ENCODE results near the gene MMRN2.
"Not testable (repeated sequence)": the region's sequence is repeated elsewhere in the genome, so short reads cannot be mapped to it uniquely, and the experiment has no call there.

MMRN2 gene

DNA sequence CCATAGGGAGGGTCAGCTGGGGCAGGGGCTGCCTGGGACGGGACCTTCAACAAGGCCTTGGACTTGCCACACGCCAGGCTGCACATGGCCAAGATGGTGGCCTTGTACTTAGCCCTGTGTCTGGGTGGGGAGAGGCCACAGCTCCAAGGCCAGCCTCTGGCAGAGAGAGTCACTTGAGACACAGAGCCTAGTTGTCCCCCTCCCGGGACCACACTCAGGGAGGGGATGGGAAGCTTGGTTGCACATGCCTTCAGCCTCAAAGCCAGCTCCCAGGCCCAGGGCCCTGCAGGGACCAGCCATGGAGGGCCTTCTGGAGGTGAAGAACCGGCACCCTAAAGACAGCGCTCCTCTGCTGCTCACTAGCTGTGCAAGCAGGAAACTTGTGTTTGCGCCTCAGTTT is 16.7 kb downstream of the MMRN2 start:
- DNase-seq (ENCODE audit: low read depth), result no peak

DNA sequence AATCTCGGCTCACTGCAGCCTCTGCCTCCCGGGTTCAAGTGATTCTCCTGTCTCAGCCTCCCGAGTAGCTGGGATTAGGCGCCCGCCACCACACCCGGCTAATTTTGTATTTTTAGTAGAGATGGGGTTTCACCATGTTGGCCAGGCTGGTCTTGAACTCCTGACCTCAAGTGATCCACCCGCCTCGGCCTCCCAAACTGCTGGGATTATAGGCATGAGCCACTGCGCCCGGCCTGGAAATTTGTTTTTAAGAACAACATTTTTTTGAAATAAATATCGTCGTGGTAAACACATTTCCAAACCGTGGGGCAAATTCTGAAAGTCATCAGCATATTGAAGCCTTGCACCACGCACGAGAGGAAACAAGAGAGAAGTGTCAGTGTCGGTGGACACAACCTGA is 17.3 kb downstream of the MMRN2 start:
- DNase-seq (ENCODE audit: low read depth), result not testable (repeated sequence)

DNA sequence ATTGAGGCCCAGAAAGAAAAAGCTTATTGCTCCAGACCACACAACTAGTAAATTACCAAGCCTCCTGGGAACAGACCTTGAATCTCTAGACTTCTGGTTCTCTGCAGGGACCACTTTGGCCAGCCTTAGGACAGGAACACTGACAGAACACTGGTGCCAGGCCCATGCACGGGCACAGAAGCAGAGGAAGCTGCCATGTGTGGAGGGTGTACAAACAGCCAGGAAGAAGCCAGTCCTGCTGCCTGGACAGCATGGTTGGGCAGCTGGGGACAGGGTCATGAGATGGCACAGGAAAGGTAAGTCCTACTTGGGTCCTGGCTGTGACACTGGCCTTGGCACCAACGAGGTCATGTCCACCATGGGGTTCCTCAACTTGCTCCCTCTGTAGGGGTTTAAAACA is 19.2 kb downstream of the MMRN2 start:
- DNase-seq (ENCODE audit: low read depth), result no peak

DNA sequence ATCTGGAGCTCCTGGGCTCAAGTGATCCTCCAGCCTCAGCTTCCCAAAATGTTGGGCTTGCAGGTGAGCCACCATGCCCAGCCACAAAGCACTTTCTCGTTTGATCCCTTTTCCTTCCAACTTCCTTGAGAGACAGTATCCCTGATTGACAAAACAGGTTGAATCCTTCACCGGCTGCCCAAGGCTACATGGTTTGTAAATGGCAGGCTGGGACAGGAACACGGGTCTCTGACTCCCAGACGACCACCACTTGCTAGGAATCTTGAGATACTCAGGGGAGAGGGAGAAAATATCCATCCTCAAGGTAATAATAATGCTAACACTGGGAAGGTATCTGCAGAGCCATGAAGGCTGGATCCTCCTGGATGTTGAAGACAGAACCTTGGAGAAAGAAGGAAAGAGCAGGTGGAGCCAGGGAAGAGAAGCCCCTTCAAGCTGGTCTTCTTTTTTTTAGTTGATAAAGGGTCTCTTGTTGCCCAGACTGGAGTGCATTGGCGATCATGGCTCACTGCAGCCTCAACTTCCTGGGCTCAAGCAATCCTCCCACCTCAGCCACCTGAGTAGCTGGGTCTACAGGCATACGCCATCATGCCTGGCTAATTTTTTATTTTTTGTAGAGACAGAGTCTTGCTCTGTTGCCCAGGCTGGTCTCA is 19.8 kb downstream of the MMRN2 start:
- no peak for DNase-seq (ENCODE audit: low read depth)

DNA sequence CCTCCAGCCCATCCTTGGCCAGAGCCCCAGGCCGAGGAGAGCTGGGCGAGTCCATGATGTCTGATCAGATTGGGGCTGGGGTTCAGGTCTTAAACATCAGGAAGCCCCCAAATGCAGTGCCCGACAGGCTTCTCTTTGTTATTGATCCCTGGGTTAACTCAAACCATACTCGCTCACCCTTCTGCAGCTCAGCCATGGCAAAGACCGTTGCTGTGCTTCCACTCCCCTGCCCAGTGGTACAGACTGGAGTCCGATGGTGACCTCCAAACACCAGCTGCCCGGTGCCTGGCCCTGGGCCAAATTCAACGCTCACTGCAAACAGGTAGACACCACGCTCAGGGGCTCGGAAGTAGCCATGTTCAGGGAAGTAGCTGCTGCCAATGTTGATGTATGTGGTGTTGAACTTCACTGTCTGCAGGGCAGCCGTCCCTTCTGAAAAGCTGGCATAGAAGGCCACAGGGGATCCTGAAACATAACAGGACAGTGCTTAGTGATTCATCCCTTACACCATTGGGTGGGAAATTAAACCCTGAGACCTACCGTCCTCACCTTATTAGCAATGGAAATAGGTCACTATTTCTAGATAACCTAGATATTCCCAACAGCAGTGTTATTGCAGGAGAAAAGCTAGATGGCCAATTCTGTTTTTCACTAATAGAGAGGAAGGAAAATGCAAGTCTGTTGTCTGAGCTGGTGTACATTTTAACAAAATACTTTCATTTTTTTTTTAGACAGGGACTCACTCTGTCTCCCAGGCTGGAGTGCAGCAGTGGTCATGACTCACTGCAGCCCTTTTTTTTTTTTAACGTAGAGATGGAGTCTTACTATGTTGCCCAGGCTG is 20.5 kb downstream of the MMRN2 start:
- DNase-seq (ENCODE audit: low read depth), result no peak

DNA sequence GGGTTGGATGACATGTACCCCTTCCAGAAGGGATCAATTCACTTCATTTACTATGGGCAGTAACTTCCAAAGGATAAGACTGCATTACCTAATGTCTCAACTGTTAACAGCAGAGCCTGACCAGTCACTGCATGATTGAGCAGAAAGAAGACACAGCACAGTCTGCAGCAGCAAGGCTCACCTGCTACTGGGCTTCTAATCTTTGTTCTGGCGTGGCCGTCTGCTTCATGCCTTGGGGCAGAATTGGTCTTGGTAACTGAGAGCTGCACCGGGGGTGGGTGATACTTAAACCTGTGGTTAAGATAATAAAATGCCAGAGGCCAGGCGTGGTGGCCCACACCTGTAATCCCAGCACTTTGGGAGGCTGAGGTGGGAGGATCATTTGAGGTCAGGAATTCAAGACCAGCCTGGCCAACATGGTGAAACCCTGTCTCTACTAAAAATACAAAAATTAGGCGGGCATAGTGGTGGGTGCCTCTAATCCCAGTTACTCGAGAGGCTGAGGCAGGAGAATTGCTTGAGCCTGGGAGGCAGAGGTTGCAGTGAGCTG is 23.2 kb downstream of the MMRN2 start:
- not testable (repeated sequence) for DNase-seq (ENCODE audit: low read depth)

DNA sequence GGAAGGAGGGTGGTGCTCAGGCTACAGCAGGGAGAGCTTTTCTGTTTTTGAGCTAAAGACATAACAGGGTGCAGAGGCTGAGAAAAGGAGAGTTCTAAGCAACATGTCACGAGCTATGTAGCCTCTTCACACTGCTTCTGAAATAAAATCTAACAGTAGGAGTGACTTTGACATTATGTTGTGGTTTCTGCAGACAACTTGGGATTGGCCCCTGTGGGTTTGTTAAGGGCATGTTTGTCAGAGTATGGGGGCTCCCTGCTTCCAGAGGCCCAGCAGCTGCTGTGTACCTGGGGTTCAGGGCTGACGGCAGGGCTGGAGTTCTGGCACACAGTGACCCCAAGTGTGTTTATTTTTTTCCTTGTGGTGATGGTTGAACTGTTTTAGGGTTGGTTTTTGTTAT is 24.7 kb downstream of the MMRN2 start:
- DNase-seq (ENCODE audit: low read depth), result no peak

DNA sequence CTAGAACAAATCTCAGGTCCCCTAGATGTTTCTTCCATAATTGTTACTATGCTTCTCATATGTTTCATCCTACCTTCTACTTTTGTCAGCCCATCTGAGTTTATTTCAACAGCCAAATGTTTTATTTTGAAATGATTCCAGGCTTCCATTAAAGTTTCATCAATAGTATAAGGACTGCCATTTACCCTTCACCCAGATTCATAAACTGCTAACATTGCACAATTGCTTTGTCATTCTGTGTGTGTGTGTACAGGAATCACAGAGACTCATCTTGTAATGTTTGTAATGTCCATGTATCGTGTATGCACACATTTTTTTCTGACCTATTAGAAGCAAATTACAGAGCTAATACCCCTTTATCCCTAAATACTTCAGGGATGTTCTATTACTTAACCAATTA is 25.5 kb downstream of the MMRN2 start:
- DNase-seq (ENCODE audit: low read depth), result peak; percentile 62

DNA sequence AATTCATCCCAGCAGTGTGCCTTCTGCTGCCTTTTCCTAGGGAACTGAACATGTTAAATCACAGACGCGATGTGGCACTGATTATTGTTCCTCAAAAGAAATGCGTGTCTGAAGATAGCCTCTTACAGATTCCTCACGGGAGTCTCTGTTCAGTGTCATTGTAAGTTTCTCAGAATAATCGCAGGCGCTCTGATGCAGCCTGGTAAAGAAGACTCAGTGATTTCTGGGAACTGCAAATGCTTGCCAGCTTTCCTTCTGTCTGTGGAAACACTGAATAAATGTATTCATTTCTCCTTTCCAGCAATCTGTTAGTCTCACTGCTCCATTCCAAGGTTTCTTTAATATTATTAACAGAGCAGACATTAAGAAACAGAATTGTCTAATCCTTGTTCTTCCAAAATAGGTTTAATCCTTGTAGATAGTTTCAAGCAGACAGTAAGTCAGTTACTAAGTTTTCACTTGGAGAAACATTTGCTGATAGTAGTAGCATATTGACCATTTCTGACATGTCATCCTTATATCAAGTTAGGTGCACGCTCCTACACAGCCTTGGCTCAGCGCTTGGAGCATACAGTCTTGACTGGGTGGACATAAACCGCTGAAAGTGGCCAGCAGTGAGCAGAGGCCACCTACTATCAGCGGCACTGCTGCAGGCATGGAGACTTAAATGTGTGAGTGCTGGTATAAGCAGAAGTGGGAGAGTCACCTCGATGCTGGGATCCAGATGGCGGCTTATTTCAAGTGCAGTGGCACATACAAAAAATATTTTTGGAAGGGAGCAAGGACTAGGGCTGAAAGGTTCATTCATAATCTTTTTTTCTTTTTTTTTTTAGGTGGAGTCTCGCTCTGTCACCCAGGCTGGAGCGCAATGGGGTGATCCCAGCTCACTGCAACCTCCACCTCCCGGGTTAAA is 27.7 kb downstream of the MMRN2 start:
- no peak for DNase-seq (ENCODE audit: low read depth)

DNA sequence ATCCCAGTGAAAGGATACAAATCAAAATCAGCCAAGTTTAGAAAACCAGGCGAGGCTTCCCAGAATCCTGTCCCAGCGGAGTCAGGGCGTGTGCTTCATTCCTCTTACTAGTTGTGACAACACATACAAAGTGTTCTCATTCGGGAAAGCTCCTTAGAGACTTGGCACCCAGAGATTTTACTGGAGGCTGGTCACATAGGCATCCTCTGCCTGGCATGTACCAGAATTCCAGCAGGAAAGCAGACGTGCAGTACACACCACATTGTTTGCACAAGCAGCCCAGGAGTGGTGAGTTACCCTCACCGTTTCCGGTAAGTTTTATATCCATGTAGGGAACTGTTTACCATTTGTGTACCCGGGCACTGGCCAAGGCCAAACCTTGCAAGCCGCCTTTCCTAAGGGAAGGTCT is 34.9 kb downstream of the MMRN2 start:
- no peak for DNase-seq (ENCODE audit: low read depth)

DNA sequence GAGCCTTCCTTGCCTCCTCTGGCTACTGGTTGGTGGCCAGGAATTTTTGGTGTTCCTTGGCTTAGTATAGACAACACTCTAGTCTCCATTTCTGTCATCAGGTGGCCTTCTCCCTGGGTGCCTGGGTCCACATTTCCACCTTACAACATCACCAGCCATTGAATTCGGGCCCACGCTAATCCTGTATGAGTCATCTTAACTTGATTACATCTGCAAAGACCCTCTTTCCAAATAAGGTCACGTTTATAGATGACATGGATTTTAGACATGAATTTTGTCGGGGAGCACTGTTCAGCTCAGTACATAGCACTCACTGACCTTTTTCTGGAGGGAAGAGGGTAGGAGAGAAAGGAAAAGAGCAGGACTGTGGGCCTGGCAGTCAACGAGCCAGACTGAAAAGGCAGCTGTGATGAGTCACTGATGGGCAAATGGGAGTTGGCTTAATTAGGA is 39.4 kb downstream of the MMRN2 start:
- DNase-seq (ENCODE audit: low read depth), result no peak

DNA sequence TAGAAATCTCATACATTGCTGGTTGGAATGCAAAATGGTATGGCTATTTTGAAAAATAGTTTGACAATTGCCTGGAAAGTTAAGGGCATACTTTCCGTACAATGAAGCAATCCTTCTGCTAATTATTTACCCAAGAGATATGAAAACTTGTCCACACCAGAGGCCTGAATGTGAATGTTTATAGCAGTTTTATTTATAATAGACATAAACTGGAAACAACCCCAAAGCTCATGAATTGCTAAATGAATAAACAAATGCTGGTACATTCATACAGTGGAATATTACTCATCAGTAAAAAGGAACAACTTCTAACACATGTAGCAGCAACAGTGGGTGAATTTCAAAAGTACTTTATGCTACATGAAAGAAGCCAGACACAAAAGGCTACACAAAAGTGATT is 42.7 kb downstream of the MMRN2 start:
- no peak for DNase-seq (ENCODE audit: low read depth)

DNA sequence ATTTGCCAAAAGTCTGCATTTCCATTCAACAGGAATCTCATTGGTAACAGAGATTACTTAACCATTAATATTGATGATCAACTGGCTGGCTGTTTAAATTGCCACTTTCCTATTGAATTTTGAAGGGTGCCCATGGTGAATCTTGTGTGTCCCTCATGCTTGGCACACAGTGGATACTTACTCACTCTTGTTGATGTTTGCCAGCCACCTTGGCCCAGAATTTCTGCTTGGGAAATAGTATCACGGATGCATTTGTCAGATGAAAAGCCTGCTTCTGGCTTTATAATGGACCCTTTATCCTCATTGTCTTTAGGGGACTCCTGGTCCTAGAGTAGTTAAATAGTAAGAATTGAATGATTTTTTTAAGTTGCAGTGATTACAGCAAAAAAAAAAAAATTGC is 52.0 kb downstream of the MMRN2 start:
- no peak for DNase-seq (ENCODE audit: low read depth)

DNA sequence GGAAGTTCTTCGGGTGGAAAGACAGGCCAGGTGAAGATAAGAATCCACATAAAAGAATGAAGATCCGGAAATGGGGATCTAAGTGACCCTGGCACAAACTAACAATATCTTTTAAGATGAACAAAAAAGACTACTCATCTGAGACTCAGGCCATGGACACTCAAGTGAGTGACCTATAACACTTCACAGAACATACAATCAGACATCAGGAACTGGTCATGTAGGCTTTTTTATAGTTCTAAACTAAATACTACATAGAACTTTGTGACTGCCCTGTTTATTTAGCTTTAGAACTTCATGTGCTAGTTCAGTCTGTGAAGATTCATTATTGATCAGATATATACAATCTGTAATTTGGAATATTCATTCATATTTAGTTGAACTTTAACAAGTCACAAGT is 52.8 kb downstream of the MMRN2 start:
- no peak for DNase-seq (ENCODE audit: low read depth)

DNA sequence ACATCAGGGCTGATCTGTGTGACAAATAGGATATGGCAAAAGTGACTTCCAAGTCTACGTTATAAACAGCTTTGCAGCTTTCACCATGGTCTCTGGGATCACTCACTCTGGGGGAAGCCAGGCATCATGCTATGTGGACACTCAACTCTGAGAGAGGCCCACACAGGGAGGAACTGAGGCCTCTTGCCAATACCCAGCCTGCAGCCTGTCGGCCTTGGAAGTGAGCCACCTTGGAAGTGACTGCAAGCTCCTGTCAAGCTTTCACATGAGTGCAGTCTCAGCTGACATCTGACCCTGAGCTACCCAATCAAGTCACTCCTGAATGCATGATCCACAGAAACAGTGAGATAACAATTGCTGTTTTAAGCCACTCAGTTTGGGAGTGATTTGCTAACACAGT is 56.5 kb downstream of the MMRN2 start:
- peak; percentile 18 for DNase-seq (ENCODE audit: low read depth)

DNA sequence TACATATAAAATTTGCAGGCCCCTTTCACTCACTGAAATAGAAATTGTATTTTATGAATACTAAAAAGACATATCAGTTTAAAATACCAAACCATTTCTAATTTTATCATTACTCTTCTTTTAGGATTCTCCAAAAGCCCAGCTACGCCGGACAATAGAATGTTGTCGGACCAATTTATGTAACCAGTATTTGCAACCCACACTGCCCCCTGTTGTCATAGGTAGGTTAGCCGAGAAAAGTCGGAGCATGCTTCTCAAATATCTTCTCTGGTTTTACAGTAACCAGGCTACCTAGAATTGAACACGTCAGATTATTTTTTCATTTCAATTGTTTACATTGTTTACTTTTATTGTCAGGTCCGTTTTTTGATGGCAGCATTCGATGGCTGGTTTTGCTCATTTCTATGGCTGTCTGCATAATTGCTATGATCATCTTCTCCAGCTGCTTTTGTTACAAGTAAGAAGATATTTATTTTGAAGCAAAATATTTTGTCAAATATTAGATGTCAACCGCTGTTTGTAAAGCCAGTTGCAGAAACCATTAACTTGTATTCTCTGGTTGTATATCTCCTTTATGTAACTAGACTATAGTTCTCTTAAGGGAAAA is 57.6 kb downstream of the MMRN2 start:
- DNase-seq (ENCODE audit: low read depth), result peak; percentile 68

DNA sequence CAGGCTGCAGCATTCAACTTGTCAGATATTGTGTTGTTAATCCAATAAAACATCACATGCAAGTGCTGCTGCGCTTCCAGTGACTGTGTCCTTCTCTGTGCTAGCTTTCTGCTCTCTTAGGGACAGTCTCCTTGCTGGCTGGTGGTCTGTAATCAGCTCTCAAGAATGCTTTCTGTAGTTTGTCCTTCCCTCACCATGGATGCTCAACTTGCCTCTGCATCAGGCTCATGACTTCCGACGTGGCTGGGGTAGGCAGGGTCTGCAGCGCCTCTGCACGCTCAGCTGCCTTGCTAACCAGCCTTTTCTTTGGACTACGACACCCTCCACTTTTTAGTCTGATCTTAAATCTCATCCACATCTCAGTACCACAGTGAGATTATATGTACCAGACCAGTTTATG is 58.3 kb downstream of the MMRN2 start:
- no peak for DNase-seq (ENCODE audit: low read depth)

DNA sequence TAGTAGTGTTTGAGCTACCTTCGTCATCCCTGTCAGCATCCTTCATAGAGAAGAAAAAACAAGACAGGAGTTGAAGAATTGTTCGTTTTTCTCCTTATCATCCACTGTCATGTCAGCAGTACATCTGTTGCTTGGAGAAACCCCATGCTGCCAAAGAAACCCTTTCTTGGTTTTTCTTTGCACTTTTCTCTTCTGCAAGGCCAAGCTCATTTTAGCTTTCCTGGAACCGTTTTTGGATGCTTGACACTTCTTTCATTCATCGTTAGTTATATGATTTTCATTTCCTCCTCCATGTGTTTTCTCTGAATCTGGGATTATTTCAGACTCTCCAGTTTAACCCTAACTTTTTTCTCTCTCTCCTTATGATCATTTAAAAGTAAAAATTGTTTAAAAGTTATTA is 58.9 kb downstream of the MMRN2 start:
- no peak for DNase-seq (ENCODE audit: low read depth)

DNA sequence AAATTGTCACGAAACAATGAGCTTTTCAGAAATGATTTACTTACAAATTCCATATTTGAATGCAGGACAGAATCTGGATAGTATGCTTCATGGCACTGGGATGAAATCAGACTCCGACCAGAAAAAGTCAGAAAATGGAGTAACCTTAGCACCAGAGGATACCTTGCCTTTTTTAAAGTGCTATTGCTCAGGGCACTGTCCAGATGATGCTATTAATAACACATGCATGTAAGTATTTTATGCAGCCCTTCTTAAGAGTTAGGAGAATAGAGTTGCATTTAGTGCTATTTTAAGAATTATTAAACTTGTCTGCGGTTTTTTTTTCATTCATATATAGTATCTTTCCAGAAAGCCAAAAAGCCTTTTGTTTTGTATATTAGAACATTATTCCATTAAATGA is 67.4 kb downstream of the MMRN2 start:
- no peak for DNase-seq (ENCODE audit: low read depth)

DNA sequence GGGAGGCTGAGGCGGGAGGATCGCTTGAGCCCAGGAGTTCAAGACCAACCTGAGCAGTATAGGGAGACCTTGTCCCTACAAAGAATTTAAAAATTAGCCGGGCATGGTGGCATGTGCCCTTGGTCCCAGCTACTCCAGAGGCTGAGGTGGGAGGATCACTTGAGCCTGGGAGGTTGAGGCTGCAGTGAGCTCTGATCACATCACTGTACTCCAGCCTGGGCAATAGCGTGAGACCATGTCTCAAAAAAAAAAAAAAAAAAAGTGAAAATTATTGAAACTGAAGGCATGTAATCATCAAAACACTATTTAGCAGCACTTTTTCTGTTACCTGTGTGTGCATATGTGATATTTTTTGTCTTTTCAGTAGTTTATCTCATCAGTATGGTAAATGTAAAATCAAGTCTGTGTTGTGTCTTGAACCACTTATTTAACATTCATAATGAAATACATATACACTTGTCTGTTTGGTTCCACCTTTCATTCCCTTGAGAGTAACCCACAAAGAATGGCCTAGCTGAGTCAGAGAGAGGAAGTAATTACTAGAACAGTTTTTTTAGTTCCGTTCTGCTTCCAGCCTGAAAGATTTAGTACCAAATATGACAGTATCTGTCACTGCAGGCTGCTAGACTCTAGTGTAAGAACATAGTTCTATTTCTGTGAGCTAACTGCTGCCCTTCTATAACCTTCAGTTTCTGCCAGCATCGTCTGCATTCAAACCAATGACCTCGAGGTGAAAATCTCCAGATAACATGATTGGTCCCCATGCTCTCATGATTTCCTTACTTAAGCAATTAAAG is 68.6 kb downstream of the MMRN2 start:
- DNase-seq (ENCODE audit: low read depth), result no peak
